Nucleus accumbens (tissue), 56 donors: ENCODE results near the gene CGNL1.

Experiments used
- DNase-seq, 56 donors: peaks; one replicate each; lab custom pipeline; 2025; lab: John Stamatoyannopoulos, UW

The CGNL1 gene

GRCh38 chr15:57557267-57557666, 181.0 kb downstream of the CGNL1 start:
- no peak for DNase-seq

GRCh38 chr15:57557810-57558209, 181.5 kb downstream of the CGNL1 start:
- DNase-seq, result no peak

- DNase-seq, result peak in 27 of 56 donors; percentile 3 to 66 (median 11)
Observed at GRCh38 chr15:57559875-57560274, 183.6 kb downstream of the CGNL1 start.

GRCh38 chr15:57561041-57561711, 184.9 kb downstream of the CGNL1 start:
- DNase-seq, result peak in 48 of 56 donors; percentile 6 to 80 (median 45)

- no peak for DNase-seq
Observed at GRCh38 chr15:57562196-57562769, 186.0 kb downstream of the CGNL1 start.

GRCh38 chr15:57563416-57563815, 187.1 kb downstream of the CGNL1 start:
- no peak for DNase-seq

GRCh38 chr15:57565311-57565710, 189.0 kb downstream of the CGNL1 start:
- no peak for DNase-seq

GRCh38 chr15:57566834-57567233, 190.5 kb downstream of the CGNL1 start:
- no peak for DNase-seq

GRCh38 chr15:57567891-57568290, 191.6 kb downstream of the CGNL1 start:
- no peak for DNase-seq

GRCh38 chr15:57568299-57568698, 192.0 kb downstream of the CGNL1 start:
- DNase-seq, result no peak

- no peak for DNase-seq
Observed at GRCh38 chr15:57570340-57570739, 194.0 kb downstream of the CGNL1 start.

- DNase-seq, result no peak
Observed at GRCh38 chr15:57570994-57571393, 194.7 kb downstream of the CGNL1 start.

- DNase-seq, result no peak
Observed at GRCh38 chr15:57571725-57572124, 195.4 kb downstream of the CGNL1 start.

- no peak for DNase-seq
Observed at GRCh38 chr15:57572468-57572867, 196.2 kb downstream of the CGNL1 start.

GRCh38 chr15:57573151-57573550, 196.8 kb downstream of the CGNL1 start:
- no peak for DNase-seq

- DNase-seq, result no peak
Observed at GRCh38 chr15:57575363-57575762, 199.1 kb downstream of the CGNL1 start.

GRCh38 chr15:57578288-57578900, 202.1 kb downstream of the CGNL1 start:
- DNase-seq, result no peak

- DNase-seq, result no peak
Observed at GRCh38 chr15:57580428-57580827, 204.1 kb downstream of the CGNL1 start.

GRCh38 chr15:57580866-57581265, 204.6 kb downstream of the CGNL1 start:
- no peak for DNase-seq

GRCh38 chr15:57582090-57582489, 205.8 kb downstream of the CGNL1 start:
- no peak for DNase-seq

GRCh38 chr15:57583282-57583681, 207.0 kb downstream of the CGNL1 start:
- DNase-seq, result no peak

- no peak for DNase-seq
Observed at GRCh38 chr15:57583720-57584119, 207.4 kb downstream of the CGNL1 start.
